ENCODE results near the gene BORCS5.

GRCh38 chr12:12441843-12442461 lies 85.1 kb downstream of the BORCS5 start:
- no peak for TF ChIP-seq EZH2 (IDR thresholded peaks at IDR 0.05)
- TF ChIP-seq POLR2AphosphoS5 (IDR thresholded peaks at IDR 0.05; ENCODE audit: borderline replicate concordance, low read depth, low read length): no peak

All from SK-N-MC (cell line).